GM18499 (cell line): ENCODE data around the gene ACAP1.

Source experiments
- ATAC-seq: cut with Tn5 transposase; IDR thresholded peaks from one replicate; pipeline ENCODE4 v1.9.1; 2021; ENCODE audit warnings: moderate number of reproducible peaks; ENCODE audit not compliant: insufficient read depth, unreplicated experiment

ACAP1 gene

GRCh38 chr17:7380855-7381683, 44.7 kb downstream of the ACAP1 start, which contains the start of gene TNK1:
Gene TNK1, plus strand, starts transcription at chr17:7381089. Its CDS starts 1,838 bp downstream, at chr17:7382927.
- ATAC-seq, result no peak

GRCh38 chr17:7382901-7383300, 46.6 kb downstream of the ACAP1 start:
- no peak for ATAC-seq

- ATAC-seq, result no peak
Observed at GRCh38 chr17:7383371-7383741, 47.0 kb downstream of the ACAP1 start.

GRCh38 chr17:7383742-7384488, 47.6 kb downstream of the ACAP1 start:
- no peak for ATAC-seq

GRCh38 chr17:7384489-7385081, 48.3 kb downstream of the ACAP1 start:
- ATAC-seq, result no peak

GRCh38 chr17:7388856-7389255, 52.5 kb downstream of the ACAP1 start:
- no peak for ATAC-seq

- no peak for ATAC-seq
Observed at GRCh38 chr17:7389924-7390910, 53.9 kb downstream of the ACAP1 start.

GRCh38 chr17:7391307-7391706, 55.0 kb downstream of the ACAP1 start:
- ATAC-seq, result no peak

- ATAC-seq, result no peak
Observed at GRCh38 chr17:7392696-7393612, 56.6 kb downstream of the ACAP1 start.

- peak; percentile 28 for ATAC-seq
Observed at GRCh38 chr17:7393613-7394451, 57.5 kb downstream of the ACAP1 start.

GRCh38 chr17:7394452-7395191, 58.3 kb downstream of the ACAP1 start, which contains the start of gene PLSCR3:
Gene PLSCR3, minus strand, starts transcription at chr17:7394525. Its CDS starts 415 bp downstream, at chr17:7394110.
- ATAC-seq, result peak; percentile 49

- no peak for ATAC-seq
Observed at GRCh38 chr17:7396147-7396546, 59.8 kb downstream of the ACAP1 start.

GRCh38 chr17:7398612-7399011, 62.3 kb downstream of the ACAP1 start:
- ATAC-seq, result no peak
